Activated T-helper 1 cell treated with anti-CD3 and anti-CD28 coated beads, Interleukin-2, amount 50 U/mL, for 16 hours (primary cell): Measurements from ENCODE around the gene GAK.
"Not testable (repeated sequence)": the region's sequence is repeated elsewhere in the genome, so short reads cannot be mapped to it uniquely, and the experiment has no call there.

ENCODE experiments used
- DNase-seq, 2 donors: peaks; one replicate each; pipeline ENCODE4 v3.0.0-alpha.2; 2020; ENCODE audit warnings: low read depth in 1 of 2, low spot score in 1 of 2

The GAK gene

GRCh38 chr4:927566-927965 lies 4.5 kb downstream of the GAK start:
- not testable (repeated sequence) for DNase-seq

- no peak for DNase-seq
Observed at GRCh38 chr4:926538-926937, 5.6 kb downstream of the GAK start.

- no peak for DNase-seq
Observed at GRCh38 chr4:925771-926500, 6.2 kb downstream of the GAK start.

GRCh38 chr4:925171-925570 lies 6.9 kb downstream of the GAK start:
- DNase-seq, result no peak

- DNase-seq, result no peak
Observed at GRCh38 chr4:924107-925096, 7.7 kb downstream of the GAK start.

- no peak for DNase-seq
Observed at GRCh38 chr4:921830-922331, 10.2 kb downstream of the GAK start.

- DNase-seq, result not testable (repeated sequence)
Observed at GRCh38 chr4:919004-919680, 13.0 kb downstream of the GAK start.

GRCh38 chr4:918591-918990 lies 13.5 kb downstream of the GAK start:
- not testable (repeated sequence) for DNase-seq

- DNase-seq, result no peak
Observed at GRCh38 chr4:917992-918391, 14.1 kb downstream of the GAK start.

GRCh38 chr4:917466-917865 lies 14.7 kb downstream of the GAK start:
- DNase-seq, result no peak

GRCh38 chr4:915595-915994 lies 16.5 kb downstream of the GAK start:
- DNase-seq, result no peak

GRCh38 chr4:915041-915474 lies 17.1 kb downstream of the GAK start:
- DNase-seq, result no peak

GRCh38 chr4:914531-914930 lies 17.6 kb downstream of the GAK start:
- no peak for DNase-seq

GRCh38 chr4:913280-913618 lies 18.9 kb downstream of the GAK start:
- DNase-seq, result no peak

GRCh38 chr4:912548-913279 lies 19.4 kb downstream of the GAK start:
- no peak for DNase-seq

- no peak for DNase-seq
Observed at GRCh38 chr4:911871-912490, 20.1 kb downstream of the GAK start.

- DNase-seq, result no peak
Observed at GRCh38 chr4:911221-911751, 20.8 kb downstream of the GAK start.

- no peak for DNase-seq
Observed at GRCh38 chr4:910366-911091, 21.6 kb downstream of the GAK start.

- no peak for DNase-seq
Observed at GRCh38 chr4:909821-910220, 22.3 kb downstream of the GAK start.
